SU-DHL-6 (cell line): ENCODE measurements around the gene EMC1.

Experiments
- H2AFZ ChIP-seq: fragments of 200-600 bp; sonication (generic); 2 replicates; pipeline ENCODE4 v1.6.1; 2014; ENCODE audit warnings: low read depth, mild to moderate bottlenecking, moderate library complexity, mixed read lengths, antibody characterized with exemption, low read length; ENCODE audit not compliant: severe bottlenecking
- H3F3A ChIP-seq: fragments of 200-600 bp; shearing (Covaris generic); 2 replicates; pipeline ENCODE4 v1.6.0; 2016; ENCODE audit warnings: antibody characterized with exemption, mild to moderate bottlenecking; ENCODE audit not compliant: insufficient read depth
- H3K27ac ChIP-seq: fragments of 200-600 bp; sonication (generic); 2 replicates; pipeline ENCODE4 v1.5.1; 2016; ENCODE audit warnings: low read depth, mild to moderate bottlenecking, low read length, moderate library complexity, mixed read lengths
- H3K27me3 ChIP-seq: fragments of 200-600 bp; sonication (generic), shearing (Covaris generic); 2 replicates; pipeline ENCODE4 v1.6.0; 2014; ENCODE audit warnings: mild to moderate bottlenecking, low read length
- H3K36me3 ChIP-seq: fragments of 200-600 bp; sonication (generic); 2 replicates; pipeline ENCODE4 v1.6.1; 2014; ENCODE audit warnings: mild to moderate bottlenecking, low read length, mixed read lengths
- H3K4me2 ChIP-seq: fragments of 300-600, 200-600 bp; shearing (Covaris generic), sonication (generic); 2 replicates; pipeline ENCODE4 v1.6.0; 2014; ENCODE audit warnings: low read length, low read depth, mild to moderate bottlenecking; ENCODE audit not compliant: poor library complexity, severe bottlenecking
- H3K4me3 ChIP-seq: fragments of 200-600 bp; sonication (generic); 2 replicates; pipeline ENCODE4 v1.5.1; 2014; ENCODE audit warnings: antibody characterized with exemption, low read length, mild to moderate bottlenecking, mixed read lengths; ENCODE audit not compliant: insufficient read depth, poor library complexity, severe bottlenecking
- H3K79me2 ChIP-seq: fragments of 200-600 bp; sonication (generic); 2 replicates; pipeline ENCODE4 v1.6.1; 2014; ENCODE audit warnings: mild to moderate bottlenecking, low read length, moderate library complexity; ENCODE audit not compliant: insufficient read depth
- H3K9ac ChIP-seq: fragments of 200-600 bp; sonication (generic); 2 replicates; pipeline ENCODE4 v1.7.0; 2014; ENCODE audit warnings: mild to moderate bottlenecking, low read length
- H3K9me2 ChIP-seq: fragments of 200-600 bp; sonication (generic); replicated peaks from 2 replicates; pipeline ENCODE4 v1.6.1; 2014; ENCODE audit warnings: low read length; ENCODE audit not compliant: insufficient read depth
- H3K9me3 ChIP-seq: fragments of 200-600 bp; sonication (generic); 2 replicates; pipeline ENCODE4 v1.6.1; 2014; ENCODE audit warnings: low read length, mixed read lengths; ENCODE audit not compliant: insufficient read depth
- H4K20me1 ChIP-seq: fragments of 200-600 bp; sonication (generic); 2 replicates; pipeline ENCODE4 v1.6.1; 2014; ENCODE audit warnings: low read depth, mild to moderate bottlenecking, antibody characterized with exemption, low read length, moderate library complexity, mixed read lengths
- CTCF ChIP-seq: fragments of 200-600 bp; sonication (generic); IDR thresholded peaks from one replicate; pipeline ENCODE4 v1.5.1; 2017; ENCODE audit warnings: antibody characterized with exemption, mild to moderate bottlenecking, low read length, moderate library complexity; ENCODE audit not compliant: insufficient read depth, poor library complexity, severe bottlenecking
- EZH2phosphoT487 ChIP-seq: fragments of 200-600 bp; sonication (generic), shearing (Covaris generic); conservative IDR thresholded peaks from 2 replicates; pipeline ENCODE4 v1.6.1; 2018; ENCODE audit warnings: mild to moderate bottlenecking, antibody characterized with exemption, low read length, moderate library complexity, mixed read lengths

The EMC1 gene

GRCh38 chr1:19196331-19196730 lies 55.0 kb downstream of the EMC1 start:
- Histone ChIP-seq H3K36me3 (peaks cover 60% of the 10 kb centered on the region), H3K9ac (no peak overlapping the region), H2AFZ (no peak overlapping the region), H3K9me3 (no peaks in the 10 kb centered on the region), H3K27ac (no peak overlapping the region), H3K27me3 (no peaks in the 10 kb centered on the region), H3F3A (no peaks in the 10 kb centered on the region), H4K20me1 (peaks cover 10% of the 10 kb centered on the region; the same call in 1 of the 2 replicates), H3K79me2 (peaks cover 18% of the 10 kb centered on the region), H3K4me2 (no peak overlapping the region), H3K4me3 (no peak overlapping the region), H3K9me2 (no peaks in the 10 kb centered on the region)
- TF ChIP-seq EZH2phosphoT487 (no peak), CTCF (no peak)

- Histone ChIP-seq H2AFZ (no peak overlapping the region), H3K36me3 (peaks cover 39% of the 10 kb centered on the region), H3K27me3 (no peaks in the 10 kb centered on the region), H3K9ac (no peak overlapping the region), H3K79me2 (no peaks in the 10 kb centered on the region), H3K9me2 (no peaks in the 10 kb centered on the region), H3K9me3 (no peaks in the 10 kb centered on the region), H3K4me2 (no peak overlapping the region), H3K27ac (no peak overlapping the region), H3K4me3 (no peak overlapping the region), H4K20me1 (peaks cover 4% of the 10 kb centered on the region; the same call in 1 of the 2 replicates), H3F3A (no peaks in the 10 kb centered on the region)
- TF ChIP-seq EZH2phosphoT487 (no peak), CTCF (no peak)
Observed at GRCh38 chr1:19193004-19193403, 58.3 kb downstream of the EMC1 start.

- no peak overlapping the region for H3K4me2 ChIP-seq
- peaks cover 4% of the 10 kb centered on the region; the same call in 1 of the 2 replicates for H4K20me1 ChIP-seq
- no peaks in the 10 kb centered on the region for H3F3A ChIP-seq
- peaks cover 39% of the 10 kb centered on the region for H3K36me3 ChIP-seq
- H3K27ac ChIP-seq = no peak overlapping the region
- 0 out of 2 replicates have a peak, but pooled peaks cover 3% of the 10 kb centered on the region for H3K79me2 ChIP-seq
- H3K9me3 ChIP-seq = no peaks in the 10 kb centered on the region
- no peaks in the 10 kb centered on the region for H3K27me3 ChIP-seq
- H3K9me2 ChIP-seq = no peaks in the 10 kb centered on the region
- no peak overlapping the region for H3K4me3 ChIP-seq
- TF ChIP-seq EZH2phosphoT487 (no peak), CTCF (no peak)
- H3K9ac ChIP-seq = no peak overlapping the region
- H2AFZ ChIP-seq = no peak overlapping the region
Observed at GRCh38 chr1:19191811-19192210, 59.5 kb downstream of the EMC1 start.
